Measurements from ENCODE around the gene PCSK5.

GRCh38 chr9:76401176-76401575 is 510.7 kb downstream of the PCSK5 start:
- no peak for TF ChIP-seq POLR2A (IDR thresholded peaks at IDR 0.05)
- TF ChIP-seq CTCF (IDR thresholded peaks at IDR 0.05), result no peak
- peak; percentile 61 for TF ChIP-seq POLR2AphosphoS5 (IDR thresholded peaks at IDR 0.05)

Measured in prostate gland (tissue), 2 donors.